ENCODE data around the gene GOLT1A.

The GOLT1A gene

DNA sequence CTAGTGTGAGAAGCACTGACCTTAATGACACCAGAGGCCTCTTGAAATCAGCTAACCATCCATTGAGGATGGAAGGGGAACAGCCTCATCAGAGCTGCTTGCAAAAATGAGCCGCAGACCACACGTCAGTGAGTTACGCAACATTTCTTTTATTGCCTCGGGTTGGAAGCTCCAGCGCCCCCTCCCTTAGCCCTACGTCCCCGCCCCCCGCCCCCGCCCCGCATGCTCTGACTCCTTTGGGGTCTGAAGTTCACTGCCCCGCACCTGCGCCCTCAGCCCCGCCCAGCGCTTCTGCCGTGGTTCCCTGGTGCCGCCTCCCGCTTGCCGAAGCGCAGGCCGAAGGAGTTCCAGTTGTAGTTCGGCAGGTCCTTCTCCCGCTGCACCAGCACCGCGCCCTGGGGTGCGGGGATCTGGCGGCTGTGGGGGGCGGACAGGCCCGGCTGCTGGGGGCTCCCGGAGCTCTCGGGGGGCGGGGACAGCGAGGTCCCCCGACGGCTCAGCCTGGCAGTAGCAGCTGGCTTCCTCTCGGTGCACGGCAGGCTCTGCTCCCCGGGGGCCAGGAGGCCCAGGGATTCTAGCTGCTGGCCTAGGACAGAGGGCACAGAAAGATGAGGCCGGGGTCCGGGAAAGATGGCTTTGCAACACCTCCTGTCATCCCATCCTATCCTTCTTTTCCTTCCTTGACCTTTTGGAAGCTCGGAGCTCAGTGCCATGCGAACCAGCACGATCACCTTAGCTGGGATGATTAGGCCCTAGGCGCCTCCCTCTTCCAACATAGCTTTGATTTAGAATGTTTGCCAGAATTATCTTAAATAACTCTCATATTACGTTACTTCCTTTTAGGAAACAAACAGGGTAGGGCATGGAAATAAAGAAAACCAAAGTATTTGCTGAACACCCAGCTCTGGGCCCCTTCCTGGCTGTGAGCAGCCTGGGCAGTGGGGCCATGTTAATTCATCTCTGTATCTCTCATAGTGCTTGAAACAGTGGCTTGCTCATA lies 23.3 kb downstream of the GOLT1A start:
- DNase-seq, result no peak

DNA sequence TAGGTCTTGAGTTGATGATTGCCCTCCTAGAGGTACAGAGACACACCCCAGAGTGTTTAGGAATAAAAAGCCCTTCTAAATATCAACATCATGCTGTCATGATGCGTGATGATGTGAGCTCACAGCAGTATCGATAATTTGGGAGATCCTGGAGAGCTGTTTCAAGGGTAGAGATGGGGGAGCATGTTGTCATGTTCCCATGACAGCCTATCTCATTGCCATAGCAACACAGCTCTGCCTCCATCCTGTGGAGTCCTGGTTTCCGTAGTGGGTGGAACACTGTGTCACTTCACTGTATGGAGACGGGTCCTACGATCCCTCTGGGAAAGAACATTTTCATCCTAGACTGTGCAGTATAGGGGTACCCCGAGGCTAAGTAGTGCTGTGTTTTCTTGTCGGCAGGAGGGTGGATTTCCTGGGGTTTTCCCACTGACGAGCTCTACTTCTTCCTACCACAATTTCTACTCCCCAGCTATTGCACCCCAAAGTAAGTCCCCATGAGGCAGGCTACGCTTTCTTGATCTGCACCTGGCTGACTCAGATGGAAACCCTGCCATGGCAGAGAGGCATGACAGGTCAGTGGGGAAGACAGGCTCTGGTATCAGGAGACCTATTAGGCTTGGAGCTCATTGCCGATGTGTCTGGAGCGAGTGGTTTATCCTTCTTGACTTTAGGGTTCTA lies 24.7 kb downstream of the GOLT1A start:
- DNase-seq, result no peak

DNA sequence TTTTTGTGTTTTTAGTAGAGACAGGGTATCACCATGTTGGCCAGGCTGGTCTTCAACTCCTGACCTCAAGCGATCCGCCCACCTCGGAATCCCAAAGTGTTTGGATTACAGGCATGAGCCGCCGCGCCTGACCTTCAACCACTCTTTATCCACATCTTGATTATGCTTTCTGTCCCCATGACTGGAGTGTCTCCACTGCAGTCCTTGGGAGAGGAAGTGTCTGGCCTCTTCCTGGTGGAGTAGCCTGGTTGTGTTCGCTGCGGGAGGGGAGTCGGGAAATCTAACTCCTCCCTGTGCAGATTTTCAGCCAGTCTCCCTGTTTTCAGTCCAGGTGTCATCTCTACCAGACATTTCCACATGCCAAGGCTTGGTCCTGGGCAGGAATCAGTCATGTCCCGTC lies 27.2 kb downstream of the GOLT1A start:
- DNase-seq, result no peak

DNA sequence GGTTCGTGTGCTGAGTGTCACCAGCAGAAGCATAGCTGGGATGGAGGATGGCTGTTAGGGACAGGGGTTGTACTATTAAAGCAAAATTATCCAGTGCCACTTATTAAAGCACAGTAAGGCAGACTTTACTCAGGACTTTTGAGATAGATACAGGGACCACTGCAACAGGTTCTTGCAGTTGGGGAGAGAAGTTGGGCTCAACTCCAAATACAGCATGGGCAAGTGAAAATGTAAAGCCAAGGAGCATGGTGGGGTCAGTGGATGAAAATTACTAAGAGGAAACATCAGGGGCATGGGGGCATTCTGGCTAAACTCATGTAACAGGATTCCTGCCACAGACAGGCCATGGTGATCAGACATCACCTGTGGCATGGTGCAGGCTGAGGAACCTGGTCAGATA lies 32.7 kb downstream of the GOLT1A start:
- no peak for DNase-seq

DNA sequence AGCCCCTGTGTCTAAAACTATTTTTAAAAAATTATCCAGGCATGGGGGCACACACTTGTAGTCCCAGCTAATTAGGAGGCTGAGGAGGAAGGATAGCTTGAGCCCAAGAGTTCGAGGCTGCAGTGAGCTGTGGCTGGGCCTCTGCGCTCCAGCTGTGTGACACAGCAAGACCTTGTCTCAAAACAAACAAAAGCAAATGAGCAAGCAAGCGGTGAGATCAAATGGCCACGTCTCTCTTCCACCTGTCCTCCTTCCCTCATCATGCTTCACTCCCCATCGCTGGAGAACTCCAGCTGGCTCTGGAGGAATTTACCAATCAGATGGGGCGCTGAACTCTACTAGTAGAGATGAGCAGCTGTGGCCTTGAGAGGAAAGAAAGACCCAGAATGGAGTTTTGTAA lies 33.7 kb downstream of the GOLT1A start:
- DNase-seq, result no peak

DNA sequence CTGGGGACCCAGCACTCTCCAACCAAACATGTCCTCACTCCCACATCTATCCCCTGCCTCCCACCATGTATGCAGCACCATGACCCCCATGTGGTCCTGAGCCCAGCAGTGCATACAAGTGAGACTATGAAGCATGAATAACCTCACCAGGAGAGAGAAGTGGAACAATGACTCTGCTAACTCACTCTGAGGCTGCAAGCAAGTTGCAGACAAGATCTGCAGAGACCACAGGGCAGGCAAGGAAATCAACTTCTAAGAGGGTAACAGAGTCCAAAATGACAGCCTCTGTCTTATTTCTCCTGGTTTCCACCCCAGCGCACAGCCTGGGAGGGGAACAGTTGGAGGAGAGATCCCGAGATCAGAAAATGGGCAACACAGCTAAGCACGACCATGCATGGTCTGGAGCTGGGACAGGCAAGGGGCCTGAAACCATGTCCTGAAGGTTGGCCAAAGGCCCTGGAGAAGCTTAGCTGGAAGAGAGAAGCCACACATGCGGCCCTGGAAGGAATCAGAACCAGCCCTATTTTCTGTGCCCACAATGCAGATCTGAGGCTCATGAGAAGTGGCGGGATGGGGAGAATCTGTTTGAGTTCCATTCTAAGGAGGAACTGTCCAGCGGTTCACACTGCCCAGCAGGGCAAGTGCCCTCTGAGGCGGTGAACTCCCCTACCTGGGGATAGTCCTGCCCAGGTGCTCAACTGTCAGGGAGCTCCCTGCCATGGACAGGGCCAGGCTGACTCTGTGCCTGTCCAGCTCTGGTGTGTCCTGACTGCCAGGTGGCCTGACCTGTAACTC lies 35.1 kb downstream of the GOLT1A start:
- DNase-seq, result no peak

DNA sequence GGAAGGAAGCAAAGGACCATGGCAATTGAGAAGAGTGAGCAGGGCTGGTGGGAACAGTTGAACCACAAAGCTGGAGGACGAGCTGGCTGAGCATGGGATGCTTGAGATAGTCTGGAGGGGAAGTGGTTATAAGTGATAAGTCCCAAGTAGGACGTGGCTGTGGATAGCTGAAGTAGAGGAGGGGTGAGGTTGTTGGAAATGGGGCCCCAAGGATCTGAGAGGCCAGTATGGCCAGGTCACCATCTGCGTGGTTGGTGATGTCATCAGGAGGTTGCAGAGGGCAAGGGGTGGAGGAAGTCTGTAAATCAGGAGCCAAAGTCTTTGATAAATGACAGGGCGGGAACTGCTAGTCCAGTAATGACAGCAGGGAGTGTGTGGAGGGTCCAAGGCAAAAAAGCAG lies 36.7 kb downstream of the GOLT1A start:
- no peak for DNase-seq

DNA sequence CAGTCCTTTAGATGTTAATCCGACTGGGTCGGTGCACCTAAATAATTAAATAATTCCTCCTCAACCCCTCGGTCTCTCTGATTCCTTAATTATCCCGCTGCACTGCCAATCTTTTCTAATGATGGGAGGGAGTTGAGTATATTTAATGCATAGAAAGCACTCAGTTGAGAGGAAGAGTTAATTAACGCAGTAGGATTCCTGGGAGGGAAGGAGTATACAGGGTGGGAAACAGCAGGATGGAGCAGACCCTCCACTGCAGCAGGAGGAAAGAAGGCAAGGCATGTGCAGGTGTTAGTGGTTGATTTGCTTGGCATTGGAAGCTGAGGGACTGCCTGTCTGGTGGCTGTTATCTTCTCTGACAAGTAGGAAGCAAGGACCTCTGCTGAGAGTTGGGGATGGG lies 37.7 kb downstream of the GOLT1A start:
- DNase-seq, result no peak

DNA sequence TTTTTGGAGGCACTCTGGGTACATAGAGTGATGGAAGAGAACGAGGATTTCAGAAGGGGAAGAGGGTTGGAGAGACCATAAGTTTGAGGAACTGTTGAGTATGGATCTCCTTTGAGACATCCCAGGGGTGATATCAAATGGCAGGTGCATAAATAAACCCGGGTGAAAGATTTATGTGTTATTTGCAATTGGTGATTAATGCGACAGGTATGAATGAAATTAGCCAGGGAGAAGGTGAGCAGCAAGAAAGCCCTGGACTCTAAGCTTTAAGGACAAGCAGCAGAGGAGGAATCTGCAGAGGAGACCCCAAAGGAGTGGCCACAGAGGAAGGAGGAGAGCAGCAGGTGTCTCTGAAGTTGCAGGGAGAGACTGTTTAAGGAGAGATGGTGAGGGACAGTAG lies 38.8 kb downstream of the GOLT1A start:
- no peak for DNase-seq

DNA sequence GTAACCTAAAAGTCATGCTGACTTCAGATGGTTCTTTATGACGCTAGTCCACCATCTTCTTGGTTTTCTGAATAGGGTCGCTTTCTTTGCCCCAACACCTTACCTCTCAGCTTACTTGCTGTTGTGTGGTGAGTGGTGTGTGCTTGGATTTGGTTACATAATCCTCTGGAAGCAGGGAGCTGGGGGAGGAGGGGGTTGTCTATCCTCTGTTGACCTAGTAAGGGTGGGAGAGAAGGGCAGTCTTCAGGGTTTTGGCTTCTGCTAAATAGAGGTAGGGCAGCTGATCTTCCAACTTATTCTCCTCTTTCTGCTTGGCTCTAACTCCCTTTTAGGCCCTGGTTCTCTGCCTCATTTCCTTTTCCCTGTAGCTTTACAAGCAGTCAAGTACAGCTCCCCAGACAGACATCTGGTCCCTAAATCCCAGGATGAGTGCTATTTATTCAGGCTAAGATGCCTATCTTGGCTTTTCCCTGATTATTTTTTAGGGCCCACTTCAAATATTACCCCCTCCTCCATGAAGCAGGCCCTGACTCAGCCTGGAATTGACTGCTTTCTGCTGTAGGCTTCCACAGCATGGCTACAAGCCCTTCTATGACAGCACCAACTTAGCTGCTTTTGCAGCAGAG lies 41.3 kb downstream of the GOLT1A start:
- peak; percentile 48 for DNase-seq

DNA sequence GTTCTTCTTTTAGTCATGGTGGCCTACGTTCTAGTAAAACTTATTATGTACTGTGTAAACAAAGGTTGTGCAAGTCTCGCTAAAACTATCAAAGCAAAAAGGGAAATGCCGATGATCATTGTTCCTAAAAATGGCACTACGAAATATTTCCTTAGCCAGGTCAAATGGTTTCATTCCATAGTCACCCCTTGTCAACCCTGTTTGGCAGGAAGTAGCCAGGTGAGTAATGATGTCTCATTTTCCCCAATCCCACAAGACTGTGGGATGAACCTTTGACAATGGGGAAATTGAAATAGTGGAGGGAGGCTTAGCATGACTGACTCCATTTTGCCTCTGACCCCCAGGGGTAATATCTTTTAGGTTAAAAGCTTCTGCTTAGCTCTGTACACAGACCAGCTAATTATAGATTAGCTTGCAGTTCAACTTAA lies 42.0 kb downstream of the GOLT1A start:
- DNase-seq, result no peak

DNA sequence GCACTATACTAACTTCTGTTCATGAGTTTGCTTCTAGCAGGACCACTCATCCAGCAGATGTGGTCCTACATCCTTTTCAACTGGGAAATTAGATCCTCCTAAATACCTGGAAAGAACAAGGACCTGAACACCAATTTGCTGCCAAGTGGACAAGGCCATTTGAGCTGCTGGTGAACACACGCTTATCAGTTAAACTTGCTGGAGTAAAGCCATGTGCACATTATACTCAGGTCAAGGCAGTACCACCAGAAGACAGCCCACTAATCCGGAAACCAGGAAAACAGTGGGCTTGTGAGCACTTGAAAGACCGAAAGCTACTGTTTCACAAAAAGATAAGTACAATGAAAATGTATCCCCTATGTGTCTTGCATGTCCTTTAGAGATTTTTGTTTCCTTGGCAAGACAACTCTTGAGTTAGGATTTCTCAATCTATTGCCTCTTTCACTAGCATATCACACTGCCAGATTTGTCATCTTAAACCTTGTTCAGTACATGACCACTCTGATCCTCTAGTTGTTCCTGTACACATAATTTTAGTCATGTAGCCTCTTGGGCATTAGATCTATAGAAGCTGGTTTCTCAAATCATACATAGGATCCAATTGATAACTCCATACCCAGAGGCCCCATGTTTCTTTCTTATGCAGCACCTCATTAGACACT lies 43.2 kb downstream of the GOLT1A start:
- DNase-seq, result no peak

DNA sequence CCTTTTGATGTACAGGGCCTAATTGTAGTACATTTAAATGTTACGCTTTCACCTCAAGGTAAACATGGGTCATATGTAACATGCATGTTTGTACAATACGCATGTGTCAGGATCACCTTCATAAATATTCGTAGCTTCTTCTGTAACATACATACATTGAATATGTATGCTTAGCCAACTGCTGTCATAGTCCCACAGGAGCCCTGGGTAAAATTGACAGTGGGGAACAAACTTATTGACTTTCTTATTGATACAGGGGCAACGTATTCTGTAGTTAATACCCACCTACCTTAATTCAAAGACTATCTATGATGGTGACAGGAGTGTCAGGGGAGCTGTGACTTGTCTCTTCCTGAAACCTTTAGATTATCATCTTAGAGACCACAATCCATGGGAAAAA lies 43.9 kb downstream of the GOLT1A start:
- no peak for DNase-seq

DNA sequence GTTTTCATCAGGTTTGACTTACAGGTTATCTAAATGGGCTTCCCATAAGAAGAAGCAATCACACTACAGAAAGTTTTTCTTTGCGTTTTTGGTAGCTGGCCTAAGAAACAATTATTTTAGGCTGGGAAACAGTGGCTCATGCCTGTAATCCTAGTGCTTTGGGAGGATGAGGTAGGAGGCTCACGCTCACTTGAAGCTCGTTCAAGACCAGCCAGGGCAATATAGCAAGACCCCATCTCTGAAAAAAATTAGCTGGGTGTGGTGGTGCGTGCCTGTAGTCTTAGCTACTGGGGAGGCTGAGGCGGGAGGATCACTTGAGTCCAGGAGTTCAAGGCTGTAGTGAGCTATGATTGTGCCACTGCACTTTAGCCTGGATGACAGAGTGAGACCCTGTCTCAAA lies 46.1 kb downstream of the GOLT1A start:
- no peak for DNase-seq

DNA sequence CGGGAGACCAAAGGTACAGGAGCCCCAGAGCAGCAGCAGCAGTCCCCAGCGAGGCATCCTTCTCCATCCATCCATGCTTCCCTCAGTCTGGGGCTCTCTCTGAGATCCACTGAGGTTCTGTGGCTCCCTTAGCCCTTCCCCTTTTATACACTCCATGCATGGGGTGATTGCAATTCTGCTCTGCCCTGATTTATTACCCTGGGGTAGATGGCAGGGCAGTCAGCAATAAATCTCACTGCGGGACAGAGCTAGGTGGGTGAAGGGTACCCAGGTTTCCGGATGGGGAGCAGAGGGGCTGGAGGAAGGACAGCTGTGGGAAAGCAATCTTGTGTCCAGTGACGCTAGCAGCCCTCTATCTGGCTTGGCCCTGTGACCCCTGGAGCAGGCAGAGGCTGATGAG lies 47.6 kb downstream of the GOLT1A start, which contains the start of gene REN:
TSS of gene REN (minus strand) at position 119 of the 400 bp plus-strand sequence. CDS start at position 75, 44 bp downstream.
- no peak for DNase-seq

DNA sequence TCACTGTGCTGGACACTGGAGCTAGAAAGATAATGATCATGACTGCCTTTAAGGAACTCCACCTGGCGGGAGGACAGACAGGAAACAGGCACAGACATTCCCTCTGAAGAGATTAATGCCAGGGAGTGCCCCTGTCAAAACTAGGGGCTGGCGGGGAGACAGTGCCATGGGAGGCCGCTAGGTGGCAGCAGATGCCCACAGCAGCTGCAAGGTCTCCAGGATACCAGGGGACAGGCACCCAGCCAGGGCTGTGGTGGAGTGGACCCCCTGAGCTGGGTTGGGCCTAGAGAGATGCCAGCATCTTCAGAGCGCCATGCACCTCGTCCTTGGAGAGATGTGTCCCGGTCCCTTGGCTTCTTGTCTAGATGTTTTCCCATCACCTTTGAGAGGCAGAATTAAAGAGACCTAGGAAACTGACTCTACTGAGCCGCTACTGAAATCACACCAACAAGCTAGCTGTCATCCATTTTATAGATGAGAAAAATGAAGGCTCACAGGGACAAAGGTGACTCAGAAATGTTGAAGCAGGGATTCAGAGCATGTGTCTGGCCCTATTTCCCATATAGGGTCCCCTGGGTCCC lies 51.2 kb downstream of the GOLT1A start:
- peak; percentile 43 for DNase-seq

DNA sequence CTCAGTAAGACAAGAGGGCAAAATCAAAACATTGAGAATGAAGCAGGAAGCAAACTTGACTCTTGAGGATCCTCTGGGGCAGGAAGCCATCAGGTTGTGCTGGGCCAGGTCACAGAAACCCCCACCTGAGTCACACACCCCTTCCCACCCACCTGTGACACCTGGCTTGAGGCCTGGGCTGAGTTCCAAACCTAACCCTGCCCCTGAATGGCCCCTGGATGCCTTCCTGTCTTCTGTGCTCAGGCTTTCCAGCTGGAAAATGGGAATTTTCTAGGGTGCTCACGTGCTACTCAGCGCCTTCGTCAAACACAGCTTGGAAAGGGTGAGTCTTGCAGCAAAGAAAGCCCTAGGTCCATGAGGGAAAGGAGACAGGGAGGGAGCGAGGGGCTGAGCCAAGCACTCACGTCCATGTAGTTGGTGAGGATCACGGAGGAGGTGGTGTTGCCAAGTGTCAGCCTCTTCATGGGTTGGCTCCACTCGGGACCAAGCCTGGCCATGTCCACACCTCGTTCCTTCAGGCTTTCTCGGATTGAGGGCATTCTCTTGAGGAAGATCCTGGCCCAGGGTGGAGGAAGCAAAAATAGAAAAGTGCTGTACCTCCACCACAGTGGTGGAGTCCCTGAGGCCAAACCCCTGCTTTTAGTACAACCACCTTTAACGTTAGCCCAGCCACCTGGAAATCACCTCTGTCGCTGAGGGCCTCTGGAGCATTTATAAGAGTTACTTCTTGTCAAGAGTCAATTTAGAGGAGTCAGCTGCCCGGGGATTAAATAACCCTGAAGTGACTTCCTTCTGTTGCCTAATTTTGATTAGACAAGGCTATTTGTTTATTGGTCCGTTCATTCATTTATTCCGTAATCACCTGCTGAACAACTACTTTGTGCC lies 51.9 kb downstream of the GOLT1A start:
- peak; percentile 43 for DNase-seq

DNA sequence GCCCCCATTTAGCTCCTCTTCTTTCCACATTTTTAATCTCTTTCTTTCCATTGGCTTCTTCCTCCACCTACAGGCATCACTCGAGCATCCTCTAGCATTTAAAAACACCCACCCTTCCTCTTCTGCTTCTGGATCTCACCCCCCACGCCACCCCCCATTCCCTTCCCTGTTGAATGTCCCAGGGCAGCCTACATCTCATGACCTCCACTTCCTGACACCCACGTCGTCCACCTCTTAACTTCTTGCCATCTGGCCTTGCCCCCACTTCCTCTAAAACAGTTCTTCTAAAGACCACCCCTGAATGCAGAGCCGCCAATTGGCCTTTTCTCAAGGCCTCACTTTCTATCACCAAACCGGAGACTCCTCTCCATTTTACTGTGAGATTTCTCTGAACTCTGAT lies 55.8 kb downstream of the GOLT1A start:
- no peak for DNase-seq

DNA sequence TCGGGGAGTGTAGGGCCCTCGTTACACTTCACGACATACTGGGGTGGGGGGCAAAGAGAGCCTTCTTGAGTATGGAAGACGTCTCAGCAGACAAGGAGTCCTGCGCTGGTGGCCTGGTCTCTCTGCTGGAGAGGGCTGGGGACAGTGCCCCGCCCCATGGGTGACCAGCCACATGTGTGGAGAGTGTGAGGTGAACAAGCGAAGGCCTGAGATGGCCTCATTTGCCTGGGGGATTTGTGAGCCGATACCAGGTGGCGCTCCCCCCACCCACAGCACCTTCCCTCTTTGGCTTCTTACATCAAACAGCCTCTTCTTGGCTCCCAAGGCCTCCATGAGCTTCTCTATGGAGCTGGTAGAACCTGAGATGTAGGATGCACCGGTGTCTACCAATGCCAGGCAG lies 57.9 kb downstream of the GOLT1A start:
- DNase-seq, result no peak

DNA sequence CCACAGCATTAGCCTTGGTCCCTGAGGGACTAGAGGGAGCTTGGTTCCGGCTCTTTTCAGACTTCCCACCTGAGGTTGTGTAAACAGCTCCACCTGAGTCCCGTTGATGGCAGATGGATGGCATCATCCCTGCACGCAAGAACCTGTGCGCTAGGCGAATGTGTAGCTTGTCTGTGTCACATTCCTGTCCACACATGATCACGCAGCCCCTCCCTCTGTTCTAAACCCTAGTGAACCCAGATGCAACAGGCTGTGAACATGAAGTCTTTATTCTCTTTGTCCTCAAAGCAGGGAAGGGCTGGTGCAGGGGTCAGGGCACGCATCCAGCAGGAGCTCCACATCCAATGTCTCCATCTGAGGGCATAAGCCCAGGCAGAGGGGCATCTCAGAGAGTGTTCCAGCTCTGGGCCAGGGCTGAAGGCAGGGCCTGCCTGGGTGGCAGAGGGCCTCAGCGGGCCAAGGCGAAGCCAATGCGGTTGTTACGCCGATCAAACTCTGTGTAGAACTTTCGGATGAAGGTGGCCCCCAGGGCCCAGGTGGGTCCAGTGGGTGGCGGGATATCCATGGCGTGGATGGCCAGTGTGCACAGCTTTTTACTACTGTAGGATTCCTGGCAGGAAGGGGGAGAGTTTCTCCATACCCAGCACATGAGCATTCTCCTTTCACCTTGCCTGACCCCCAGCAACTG lies 59.1 kb downstream of the GOLT1A start:
- no peak for DNase-seq

Measured in NCI-H524 treated with DMSO at 0.1 percent for 48 hours (cell line).